ENCODE data around the gene CLDN4.

- TF ChIP-seq POLR2A (IDR thresholded peaks at IDR 0.05) (no peak), POLR2AphosphoS5 (IDR thresholded peaks at IDR 0.05) (no peak)
- TF ChIP-seq, protein P1, sequence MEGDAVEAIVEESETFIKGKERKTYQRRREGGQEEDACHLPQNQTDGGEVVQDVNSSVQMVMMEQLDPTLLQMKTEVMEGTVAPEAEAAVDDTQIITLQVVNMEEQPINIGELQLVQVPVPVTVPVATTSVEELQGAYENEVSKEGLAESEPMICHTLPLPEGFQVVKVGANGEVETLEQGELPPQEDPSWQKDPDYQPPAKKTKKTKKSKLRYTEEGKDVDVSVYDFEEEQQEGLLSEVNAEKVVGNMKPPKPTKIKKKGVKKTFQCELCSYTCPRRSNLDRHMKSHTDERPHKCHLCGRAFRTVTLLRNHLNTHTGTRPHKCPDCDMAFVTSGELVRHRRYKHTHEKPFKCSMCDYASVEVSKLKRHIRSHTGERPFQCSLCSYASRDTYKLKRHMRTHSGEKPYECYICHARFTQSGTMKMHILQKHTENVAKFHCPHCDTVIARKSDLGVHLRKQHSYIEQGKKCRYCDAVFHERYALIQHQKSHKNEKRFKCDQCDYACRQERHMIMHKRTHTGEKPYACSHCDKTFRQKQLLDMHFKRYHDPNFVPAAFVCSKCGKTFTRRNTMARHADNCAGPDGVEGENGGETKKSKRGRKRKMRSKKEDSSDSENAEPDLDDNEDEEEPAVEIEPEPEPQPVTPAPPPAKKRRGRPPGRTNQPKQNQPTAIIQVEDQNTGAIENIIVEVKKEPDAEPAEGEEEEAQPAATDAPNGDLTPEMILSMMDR (IDR thresholded peaks at IDR 0.05) = no peak
Observed at GRCh38 chr7:73823257-73823656, 7.5 kb upstream of the CLDN4 start.
